HG03064 (cell line): Measurements from ENCODE around the gene WSCD2.

Experiments used
- ATAC-seq: cut with Tn5 transposase; IDR thresholded peaks from one replicate; pipeline ENCODE4 v1.9.1; 2021; ENCODE audit warnings: low read depth; ENCODE audit not compliant: unreplicated experiment

Gene WSCD2

DNA sequence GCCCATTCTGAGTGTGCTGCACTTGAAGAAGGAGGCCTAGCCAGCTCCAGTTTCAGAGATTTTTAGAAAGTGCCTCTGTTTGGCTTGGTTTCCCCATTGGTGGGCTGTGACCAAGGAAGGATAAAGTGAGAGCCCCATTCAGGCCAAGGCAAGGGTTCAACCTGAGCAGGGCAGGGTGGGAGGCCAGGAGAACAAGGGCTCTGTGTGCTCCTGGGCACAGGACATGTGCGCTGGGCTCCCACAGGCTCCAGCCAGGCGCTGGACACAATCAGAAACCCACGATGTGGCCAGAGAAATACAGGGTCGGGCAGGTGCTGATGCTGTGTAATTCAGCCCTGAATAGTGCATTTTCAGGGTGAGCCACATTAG lies 23.1 kb downstream of the WSCD2 start:
- no peak for ATAC-seq

DNA sequence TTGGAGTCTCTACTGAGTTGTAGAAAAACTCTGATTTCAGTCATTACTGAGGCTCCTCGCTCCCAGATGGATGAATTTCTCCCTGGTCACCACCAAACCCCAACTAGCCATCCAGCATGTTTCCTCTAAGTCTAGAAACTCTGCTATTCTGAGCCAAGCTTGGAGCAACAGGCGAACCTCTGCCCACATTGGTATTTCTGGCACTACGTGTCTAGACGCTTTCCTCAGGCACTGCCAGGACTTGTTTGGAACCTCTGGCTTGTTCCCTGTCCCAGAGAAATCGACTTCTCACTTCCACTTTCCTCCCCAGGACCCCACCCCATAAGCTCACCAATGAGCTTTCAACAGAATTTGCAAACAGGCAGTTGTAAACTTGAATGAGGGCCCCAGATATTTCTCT lies 27.6 kb downstream of the WSCD2 start:
- ATAC-seq: no peak

DNA sequence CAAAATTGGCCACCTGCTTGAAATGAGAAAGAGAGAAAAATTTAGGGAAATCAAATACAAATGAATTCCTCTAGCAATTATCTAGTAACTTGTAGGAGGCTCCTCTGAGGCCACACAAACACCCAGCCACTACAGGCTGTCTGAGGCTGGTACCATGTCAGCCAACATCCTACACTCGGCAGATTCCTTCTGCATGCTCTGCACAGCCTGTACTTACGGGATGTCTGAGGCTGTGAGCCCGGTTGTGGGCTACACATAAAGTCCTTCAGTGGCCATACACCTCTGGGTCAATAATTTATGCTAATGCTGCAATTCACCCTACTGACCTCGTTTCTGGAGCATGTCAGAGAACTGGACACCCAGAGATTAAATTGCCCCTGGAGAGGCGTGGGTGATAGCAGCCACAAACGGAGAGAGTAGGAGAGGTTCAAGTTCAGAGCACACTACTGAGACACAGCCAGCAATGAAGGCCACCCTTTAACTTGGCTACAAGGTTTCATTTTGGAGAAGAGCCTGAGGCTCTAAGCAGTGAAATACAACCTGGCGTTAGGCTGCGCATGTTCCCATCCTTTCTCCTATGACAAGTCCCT lies 28.9 kb downstream of the WSCD2 start:
- ATAC-seq: no peak

DNA sequence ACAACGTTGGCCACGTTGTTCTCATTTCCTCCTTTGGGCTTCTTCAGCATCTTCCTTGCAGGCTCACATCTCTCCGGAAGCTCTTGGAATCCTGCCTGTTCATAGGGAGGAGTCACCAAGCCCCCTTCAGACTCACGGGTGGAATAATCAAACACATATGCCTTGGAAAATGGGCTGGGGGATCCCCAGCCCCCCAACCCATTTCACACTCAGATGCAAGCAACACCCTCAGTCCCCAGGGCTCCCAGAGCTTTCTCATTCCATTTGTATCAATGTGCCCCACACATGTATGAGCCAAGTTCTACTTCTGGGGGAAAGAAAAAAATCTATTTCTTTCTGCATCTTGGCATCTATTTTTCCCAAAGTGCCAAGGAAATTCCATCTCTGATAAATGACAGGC lies 33.1 kb downstream of the WSCD2 start:
- ATAC-seq: no peak

DNA sequence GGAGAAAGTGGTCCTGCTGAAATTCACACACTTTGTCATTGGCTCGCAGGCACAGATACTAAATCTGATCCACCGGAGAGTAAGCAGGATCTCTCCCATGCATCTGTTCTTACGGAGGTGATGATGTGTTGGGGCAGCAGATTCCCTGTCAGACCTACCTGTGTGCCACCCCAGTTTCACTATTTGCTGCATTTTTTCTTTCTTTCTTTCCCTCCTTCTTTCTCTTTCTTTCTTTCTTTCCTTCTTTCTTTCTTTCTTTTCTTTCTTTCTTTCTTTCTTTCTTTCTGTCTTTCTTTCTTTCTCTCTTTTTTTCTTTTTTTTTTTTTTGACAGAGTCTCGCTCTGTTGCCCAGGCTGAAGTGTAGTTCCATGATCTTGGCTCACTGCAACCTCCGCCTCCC lies 37.4 kb downstream of the WSCD2 start:
- ATAC-seq: no peak

DNA sequence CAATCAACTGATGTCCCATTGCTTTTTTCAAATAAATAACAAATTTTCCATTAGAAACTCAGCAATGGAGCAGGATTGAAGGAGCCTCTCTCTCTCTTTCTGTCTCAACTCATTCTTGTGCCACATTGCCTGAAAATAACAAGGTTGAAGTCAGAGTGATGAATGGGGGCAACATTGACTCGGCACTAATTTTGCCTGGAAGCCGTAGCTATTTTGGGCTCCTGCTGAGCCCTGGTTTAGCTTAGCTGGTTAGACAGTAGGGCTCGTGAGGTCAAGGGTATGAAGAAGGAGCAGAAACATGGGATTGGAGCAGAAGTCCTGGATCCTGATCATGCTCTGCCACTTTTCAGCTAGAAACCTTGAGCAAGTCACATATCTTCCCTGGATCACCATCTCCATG lies 38.9 kb downstream of the WSCD2 start:
- ATAC-seq: no peak

DNA sequence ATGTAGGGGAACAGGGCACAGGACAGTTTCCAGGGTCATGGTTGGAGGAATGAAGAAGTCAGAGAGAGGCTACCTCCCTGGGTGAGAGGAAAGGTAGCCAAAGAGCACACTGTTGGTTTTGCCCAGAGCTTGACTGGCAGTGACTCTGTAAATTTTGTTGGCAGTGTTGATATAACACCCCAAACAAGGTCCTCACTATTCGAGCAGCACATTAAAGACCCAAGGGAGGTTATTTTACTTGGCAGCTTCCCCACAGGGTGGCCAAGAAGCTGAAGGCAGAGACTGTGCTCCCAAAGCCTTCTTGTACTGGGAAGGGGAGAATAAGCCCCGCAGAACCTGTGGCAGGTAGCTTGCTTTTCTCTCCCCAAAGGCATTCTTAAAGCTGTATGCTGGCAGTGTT lies 40.6 kb downstream of the WSCD2 start:
- ATAC-seq: no peak

DNA sequence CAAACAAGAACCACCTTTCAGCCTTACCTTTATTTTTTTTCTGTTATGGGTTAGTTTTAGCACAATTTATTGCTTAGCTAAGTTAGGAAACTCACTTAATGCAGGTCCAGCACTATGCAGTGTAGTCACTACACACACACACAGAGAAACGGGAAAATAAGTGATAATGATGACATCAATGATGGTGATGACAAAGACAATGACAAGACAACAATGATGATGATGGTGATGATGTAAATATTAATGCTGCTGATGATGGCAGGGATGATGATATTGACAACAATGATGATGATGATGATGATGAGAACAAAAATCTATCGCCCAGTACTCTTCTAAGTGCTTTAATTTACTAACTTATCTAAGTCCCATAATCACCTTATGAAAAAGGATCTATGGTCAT lies 41.1 kb downstream of the WSCD2 start:
- no peak for ATAC-seq

DNA sequence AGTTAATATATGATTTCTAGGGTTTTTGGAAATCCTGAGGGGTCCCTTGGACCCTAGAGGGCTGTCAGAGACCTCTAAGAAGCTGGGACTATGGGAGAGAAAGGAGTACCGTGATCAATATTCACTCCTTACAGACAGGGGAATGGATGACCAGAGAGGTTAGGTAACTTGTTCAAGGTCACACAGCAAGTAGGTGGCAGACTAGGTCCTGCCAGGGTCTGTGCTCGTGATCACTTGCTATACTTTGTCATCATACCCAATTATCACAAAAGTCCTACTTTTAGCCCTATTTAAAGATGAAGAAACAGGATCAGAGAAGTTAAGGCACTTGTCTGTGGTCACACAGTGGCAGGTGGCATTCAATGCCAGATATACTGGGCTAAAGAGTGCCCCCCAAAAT lies 42.9 kb downstream of the WSCD2 start:
- no peak for ATAC-seq

DNA sequence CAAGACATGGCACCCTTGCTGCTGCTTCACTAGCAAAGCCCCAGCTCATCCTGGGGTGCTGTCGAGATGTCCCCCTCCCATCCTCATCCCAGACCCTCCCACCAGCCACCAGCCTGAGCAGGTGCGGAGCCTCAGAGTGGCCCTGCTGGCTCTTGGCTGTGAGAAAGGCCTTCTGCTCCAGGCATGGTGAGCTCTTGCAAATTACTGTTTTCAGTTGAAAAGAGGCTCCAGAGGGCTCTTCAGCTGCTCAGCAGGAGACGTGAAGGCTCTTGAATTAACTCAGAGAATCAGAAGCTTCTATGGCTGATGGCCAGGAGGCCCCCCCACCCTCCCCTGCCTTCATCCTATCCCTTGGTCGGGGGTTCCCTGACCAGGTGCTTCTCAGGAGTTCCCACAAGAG lies 44.1 kb downstream of the WSCD2 start:
- ATAC-seq: no peak

DNA sequence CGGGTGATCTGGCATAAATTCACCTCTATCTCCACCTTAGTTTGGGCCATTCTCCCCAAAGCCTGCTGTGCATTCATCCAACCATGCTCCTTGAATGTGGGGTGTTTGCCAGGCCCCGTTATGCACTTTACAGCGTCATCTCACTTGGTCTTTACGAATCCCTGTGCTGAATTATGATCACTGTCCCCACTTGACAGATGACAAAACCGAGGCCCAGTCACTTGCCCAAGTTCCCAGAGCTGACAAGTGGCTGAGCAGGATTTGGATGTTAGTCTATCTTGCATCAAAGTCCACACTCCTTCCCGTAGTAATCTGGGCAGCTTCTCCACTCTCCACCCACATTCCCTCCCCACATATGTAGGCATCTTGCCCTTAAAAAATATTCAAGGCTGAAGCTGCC lies 44.8 kb downstream of the WSCD2 start:
- no peak for ATAC-seq

DNA sequence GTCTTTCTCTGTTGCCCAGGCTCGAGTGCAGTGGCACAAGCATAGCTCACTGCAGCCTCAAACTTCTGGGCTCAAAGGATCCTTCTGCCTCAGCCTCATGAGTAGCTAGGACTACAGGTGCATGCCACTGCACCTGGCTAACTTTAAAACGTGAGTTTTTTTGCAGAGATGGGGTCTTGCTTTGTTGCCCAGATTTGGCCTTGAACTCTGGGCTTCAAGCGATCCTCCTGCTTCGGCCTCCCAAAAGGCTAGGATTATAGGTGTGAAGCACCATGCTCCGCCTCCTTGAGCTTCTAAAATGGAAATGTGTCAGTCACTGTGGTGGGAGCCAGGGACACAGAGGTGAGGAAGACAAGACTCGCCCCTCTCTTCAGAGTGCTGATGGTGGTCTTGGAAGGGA lies 45.6 kb downstream of the WSCD2 start:
- no peak for ATAC-seq

DNA sequence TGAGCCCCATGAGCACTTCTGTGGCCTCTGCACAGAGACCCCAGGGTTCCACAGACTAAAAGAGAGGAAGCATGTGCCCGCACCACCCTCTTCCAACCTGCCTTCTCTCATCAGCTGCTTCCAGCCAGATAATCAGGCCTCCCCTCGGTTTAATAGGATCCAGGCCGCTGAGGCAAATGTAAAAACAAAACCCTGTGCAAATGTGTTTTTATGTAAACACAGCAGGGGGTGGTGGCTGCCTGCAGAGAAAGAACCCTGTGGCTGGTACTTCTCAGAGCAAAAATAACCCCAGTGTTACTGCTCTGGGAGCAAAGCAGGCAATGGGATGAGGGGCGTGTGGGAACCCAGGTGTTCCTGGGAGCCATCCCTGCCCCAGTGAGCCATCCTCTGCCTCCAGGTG lies 46.2 kb downstream of the WSCD2 start:
- no peak for ATAC-seq

DNA sequence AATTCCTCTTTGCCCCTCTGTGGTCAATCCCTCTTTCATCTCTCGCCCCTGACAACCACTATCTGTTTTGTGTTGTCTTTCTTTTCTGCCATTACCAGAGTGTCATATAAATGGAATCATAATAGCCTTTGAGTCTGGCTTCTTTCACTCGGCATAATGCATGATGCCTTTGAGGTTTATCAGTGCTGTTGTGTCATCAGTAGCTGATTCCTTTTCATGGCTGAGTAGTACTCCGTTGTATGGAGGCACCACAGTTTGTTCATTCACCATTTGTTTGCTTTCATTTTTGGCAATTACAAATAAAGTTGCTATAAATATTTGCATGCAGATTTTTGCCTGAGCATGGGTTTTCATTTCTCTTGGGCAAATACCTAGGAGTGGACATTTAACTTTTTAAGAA lies 47.2 kb downstream of the WSCD2 start:
- no peak for ATAC-seq

DNA sequence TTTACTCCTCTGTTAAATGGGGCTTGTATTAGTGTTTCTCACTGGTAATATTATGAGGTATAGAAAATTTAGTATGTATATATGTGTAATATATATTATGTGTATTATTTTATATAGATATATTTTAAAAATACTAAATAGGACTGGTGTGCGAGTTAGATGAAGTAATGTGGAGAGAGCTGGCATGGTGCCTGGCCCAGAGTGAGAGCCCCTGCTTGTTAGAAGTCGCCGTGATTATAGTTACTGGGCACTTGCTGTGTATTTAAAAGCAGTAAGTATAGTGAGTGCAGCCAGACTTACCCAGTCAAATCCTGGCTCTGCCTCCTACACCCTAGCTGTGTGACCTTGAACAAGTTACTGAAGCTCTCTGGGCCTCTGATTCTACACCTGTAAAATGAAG lies 48.0 kb downstream of the WSCD2 start:
- no peak for ATAC-seq

DNA sequence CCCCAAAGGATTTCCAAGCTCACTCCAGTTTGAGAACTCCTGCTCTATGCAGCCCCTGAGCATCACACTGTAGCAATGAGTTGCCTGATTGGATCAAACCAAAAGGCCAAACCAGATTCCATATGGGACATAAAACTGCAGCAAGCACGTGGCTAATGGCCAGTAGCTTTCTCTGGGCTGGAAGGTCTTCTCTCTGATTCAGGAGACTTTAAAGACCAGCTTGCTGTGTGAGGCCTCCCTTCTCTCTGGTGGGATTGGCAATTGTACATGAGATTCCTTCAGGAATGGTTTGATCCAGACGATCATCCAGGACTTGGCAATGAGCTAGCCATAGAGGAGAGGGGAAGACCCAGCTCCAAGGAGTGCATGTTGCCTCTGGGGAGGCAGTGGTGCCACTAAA lies 50.2 kb downstream of the WSCD2 start:
- no peak for ATAC-seq

DNA sequence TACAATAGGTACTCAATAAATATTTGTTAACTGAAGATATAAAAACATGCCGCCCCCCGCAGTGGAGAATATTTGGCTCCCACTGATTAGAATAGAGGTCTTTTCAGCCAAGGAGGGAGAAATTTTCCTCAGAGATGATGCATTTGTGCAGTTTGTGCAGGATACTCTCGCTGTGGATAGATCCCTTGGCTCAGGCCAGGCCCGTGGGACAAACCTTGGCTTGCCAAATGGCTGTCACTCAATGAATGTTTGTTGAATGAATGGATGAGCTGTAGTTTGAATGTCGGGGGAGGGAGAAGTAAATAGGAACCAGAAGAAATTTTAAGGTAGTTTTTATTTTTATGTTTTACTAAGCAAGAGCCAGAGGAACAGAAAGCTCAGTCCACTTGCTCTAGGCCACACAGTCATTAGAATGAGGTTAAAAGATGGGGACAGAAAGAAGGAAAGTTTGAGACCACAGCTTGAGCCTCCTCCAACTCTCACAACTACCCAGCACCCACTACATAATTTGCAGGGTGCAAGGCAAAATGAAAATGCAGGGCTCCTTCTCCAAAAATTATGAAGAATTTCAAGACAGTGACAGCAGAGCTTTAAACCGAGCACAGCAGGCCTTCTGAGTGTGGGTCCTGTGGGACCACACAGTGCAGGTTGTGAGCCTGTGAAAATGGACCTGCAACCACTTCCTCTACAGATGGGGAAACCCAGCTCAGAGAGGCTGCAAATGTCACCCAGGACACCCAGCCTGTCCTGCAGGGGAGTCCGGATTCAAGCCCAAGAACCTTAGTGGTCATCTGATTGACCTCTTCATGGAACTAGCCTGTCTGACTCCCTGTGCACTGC lies 51.4 kb downstream of the WSCD2 start:
- no peak for ATAC-seq

DNA sequence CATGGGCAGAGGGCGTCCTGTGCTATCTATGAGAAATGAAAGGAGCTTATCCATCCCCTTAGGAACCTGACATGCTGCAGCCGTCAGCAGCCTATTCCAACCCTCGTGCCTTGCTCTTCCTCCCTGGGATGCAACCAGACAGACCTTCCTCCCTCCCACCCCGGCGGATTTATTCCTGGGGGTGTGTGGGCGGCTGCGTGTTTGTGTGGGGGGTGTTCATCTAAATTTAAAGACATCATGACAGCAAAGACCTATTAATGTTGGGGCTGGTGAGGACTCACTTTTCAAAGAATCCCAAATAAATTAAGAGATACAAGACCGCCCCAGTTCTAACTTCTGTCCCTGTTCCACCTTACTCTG lies 52.0 kb downstream of the WSCD2 start:
- no peak for ATAC-seq

DNA sequence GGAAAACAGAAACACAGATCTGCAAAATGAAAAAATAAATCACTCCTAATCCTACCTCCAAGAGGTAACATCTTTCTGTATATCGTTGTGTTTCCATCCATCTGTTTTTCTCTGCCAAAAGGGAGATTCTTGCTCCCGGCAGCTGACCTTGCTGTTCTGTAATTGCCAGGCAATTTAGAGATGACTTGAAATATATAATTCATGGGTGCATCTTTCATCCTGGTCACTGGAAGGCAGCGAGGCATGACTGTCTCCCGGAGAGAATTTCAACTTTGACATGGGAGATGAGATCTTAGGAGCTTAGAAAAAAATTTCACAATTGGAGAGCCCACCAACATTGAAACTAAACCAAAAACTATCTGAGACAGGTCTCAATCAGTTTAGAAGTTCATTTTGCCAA lies 53.0 kb downstream of the WSCD2 start:
- no peak for ATAC-seq

DNA sequence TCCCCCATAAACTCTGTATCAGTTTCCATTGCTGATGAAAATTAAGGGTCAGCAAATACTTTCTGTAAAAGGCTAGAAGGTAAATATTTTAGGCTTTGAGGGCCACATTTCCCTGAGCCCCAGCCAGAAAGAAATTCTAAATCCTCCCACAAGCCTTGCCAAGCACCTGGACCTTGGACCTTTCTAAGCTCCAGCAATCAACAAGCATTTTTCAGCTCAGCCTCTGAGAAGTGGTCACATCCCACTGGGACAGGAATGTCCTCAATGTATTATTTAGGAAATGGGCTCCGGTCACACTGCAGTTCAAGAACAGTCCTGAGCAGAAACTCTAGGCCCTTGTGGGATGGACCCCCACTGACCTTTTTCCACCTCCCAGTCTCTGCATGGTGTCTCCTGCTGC lies 55.9 kb downstream of the WSCD2 start:
- no peak for ATAC-seq

DNA sequence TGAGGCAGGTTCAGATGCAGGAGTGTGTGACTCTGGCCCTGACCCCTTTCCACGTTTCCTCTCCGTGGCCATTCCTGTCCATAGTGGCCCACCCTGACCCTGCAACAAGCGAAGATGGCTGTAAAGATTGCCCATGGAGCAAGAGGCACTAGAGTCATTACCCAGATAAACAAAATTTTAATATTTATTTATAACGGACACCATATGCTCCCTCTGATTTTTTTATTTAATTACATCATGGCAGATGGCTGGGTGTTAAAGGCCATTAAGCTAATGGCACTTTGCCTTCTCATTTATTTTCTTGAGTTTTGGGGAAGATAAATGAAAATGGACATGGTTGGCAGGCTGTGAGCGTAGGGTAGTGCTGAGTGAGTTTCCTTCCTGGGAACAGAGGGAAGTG lies 58.7 kb downstream of the WSCD2 start:
- no peak for ATAC-seq

DNA sequence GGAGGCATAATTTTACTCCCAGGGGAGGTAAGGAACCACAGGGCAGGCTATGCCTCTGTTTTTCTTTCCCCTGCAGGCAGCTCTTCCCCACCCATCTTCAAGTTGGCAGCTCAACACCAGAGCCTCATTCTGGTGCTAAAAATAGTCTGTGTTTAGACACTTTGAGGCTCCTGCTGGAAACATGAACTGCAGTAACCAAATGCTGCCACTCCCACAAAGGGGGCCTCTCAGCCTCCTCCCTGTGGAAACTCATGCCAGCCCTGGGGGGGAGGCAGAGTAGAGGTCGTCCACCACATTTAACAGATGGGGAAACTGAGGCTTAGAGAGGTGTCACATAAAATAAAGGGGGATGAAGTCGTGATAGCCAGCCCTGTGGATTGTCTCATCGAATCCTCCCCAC lies 61.4 kb downstream of the WSCD2 start:
- ATAC-seq: no peak

DNA sequence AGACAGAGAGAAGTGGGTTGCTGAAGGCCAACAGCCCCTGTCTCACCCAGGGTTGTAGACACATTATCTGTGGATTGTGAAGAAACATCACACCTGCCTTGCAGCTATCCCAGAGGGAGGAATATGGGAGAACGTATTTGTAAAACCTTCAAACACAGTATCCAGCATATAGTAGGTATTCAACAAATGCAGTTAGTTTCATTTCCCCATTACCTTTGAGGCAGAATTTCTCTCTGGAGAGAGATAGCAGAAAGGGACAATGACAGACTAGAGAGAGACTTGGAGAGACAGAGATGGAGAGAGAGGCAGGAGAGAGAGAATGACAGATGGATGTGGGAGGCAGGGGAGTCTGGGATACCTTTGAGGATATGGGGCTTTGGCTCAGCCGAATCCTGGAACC lies 62.0 kb downstream of the WSCD2 start:
- ATAC-seq: no peak
